ENCODE measurements around the gene SCFD2. TPM values are rescaled to one million over a fixed set of nuclear protein-coding genes. Genes with fewer than 3 reads are reported as not detected.
"Not testable (repeated sequence)": the region's sequence is repeated elsewhere in the genome, so short reads cannot be mapped to it uniquely, and the experiment has no call there.

The SCFD2 gene
- total RNA-seq, 1 experiment from 2014 or later = 13.5 TPM

DNA sequence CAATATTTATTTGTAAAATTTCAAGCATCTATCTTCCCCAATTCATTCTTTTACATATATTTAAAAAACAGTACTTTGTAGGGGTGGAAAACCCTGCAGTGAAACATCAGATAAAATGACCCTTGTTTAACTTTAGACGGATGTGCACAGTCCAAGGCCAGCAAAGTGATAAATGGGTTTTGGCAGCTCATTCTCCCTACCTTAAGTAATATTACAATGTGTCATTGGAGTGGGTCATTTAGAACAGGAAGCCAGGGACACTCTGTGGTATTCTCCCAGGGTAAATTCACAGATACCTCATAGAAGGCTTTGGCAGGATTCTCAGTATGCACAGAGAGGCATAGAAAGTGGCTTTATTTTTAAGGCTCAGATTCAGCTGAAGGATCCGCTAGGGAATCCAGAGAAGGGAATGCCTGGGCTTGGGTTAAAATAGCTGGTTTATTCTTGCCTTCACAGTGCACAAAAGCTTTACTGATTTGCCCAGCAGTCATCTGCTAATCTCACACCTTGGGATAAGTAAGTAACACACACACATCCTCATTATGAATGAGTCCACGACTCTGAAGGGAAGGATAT lies 297.0 kb downstream of the SCFD2 start:
- no peaks in the 10 kb centered on the region for H3K36me3 ChIP-seq (replicated peaks; ENCODE audit: control insufficient read depth, insufficient read depth, low read length)
- no peaks in the 10 kb centered on the region for H3K27me3 ChIP-seq (ENCODE audit: control insufficient read depth, insufficient read depth, low read length)
- no peak for DNase-seq
- H3K4me3 ChIP-seq (ENCODE audit: insufficient read depth, low read depth, low read length) = no peak overlapping the region

DNA sequence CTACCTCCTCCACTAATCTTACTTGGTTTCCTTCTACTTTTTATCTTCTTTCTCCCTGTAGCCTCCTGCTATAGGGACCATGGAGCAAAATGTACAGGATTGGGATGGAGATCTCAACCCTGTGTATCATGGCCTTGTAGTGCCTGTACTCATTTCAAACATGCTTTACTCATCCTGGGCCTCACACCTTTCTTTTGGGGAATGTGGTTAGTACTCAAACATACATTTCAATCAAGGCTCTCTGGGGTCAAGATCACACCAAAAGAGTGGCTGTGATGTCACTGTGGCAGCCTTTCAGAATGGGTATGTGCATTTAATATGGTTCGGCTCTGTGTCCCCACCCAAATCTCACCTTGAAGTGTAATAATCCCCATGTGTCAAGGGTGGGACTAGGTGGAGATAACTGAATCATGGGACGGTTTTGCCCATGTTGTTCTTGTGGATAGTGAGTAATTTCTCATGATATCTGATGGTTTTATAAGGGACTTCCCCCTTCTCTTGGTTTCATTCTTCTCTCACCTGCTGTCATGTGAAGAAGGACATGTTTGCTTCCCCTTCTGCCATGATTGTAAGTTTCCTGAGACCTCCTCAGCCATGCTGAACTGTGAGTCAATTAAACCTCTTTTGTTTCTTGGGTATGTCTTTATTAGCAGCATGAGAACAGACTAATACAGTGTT lies 298.6 kb downstream of the SCFD2 start:
- H3K36me3 ChIP-seq (replicated peaks; ENCODE audit: control insufficient read depth, insufficient read depth, low read length) = no peaks in the 10 kb centered on the region
- no peak overlapping the region for H3K4me3 ChIP-seq (ENCODE audit: insufficient read depth, low read depth, low read length)
- DNase-seq = no peak
- H3K27me3 ChIP-seq (ENCODE audit: control insufficient read depth, insufficient read depth, low read length) = no peaks in the 10 kb centered on the region

GRCh38 chr4:53066155-53066554 lies 299.7 kb downstream of the SCFD2 start:
- DNase-seq = no peak
- Histone ChIP-seq H3K27me3 (ENCODE audit: control insufficient read depth, insufficient read depth, low read length) (no peaks in the 10 kb centered on the region), H3K4me3 (ENCODE audit: insufficient read depth, low read depth, low read length) (no peak overlapping the region), H3K36me3 (replicated peaks; ENCODE audit: control insufficient read depth, insufficient read depth, low read length) (no peaks in the 10 kb centered on the region)

DNA sequence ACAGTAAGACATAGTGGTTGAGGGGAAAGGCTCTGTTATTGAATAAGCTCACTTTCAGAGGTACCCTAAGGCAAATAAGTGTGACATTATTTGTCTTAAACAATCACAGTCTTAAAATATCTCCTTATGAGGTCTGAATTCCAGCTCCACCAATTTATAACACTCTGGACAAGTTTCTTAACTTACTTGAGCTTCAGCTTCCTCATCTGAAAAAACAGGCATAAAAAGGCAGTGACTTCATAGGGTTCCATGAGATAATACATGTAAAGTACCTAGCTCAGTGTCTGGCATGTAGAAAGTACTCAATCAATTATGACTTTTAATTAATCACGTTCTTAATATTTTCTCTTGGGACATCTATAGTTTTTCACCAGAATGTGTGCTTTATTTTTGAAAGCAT lies 301.3 kb downstream of the SCFD2 start:
- Histone ChIP-seq H3K36me3 (replicated peaks; ENCODE audit: control insufficient read depth, insufficient read depth, low read length) (no peaks in the 10 kb centered on the region), H3K27me3 (ENCODE audit: control insufficient read depth, insufficient read depth, low read length) (no peaks in the 10 kb centered on the region)
- DNase-seq = no peak

GRCh38 chr4:53061091-53061850 lies 304.6 kb downstream of the SCFD2 start:
- Histone ChIP-seq H3K27me3 (ENCODE audit: control insufficient read depth, insufficient read depth, low read length) (no peaks in the 10 kb centered on the region), H3K36me3 (replicated peaks; ENCODE audit: control insufficient read depth, insufficient read depth, low read length) (no peaks in the 10 kb centered on the region), H3K4me3 (ENCODE audit: insufficient read depth, low read depth, low read length) (no peak overlapping the region)
- DNase-seq = no peak

More for the DNA sequence above, 301.3 kb downstream of the SCFD2 start:
- H3K4me3 ChIP-seq (ENCODE audit: insufficient read depth, low read depth, low read length) = no peak overlapping the region

- Histone ChIP-seq H3K4me3 (ENCODE audit: insufficient read depth, low read depth, low read length) (no peak overlapping the region), H3K27me3 (ENCODE audit: control insufficient read depth, insufficient read depth, low read length) (no peaks in the 10 kb centered on the region), H3K36me3 (replicated peaks; ENCODE audit: control insufficient read depth, insufficient read depth, low read length) (no peaks in the 10 kb centered on the region)
- no peak for DNase-seq
Measured at GRCh38 chr4:53060278-53060677, 305.6 kb downstream of the SCFD2 start.

- no peak for DNase-seq
- Histone ChIP-seq H3K4me3 (ENCODE audit: insufficient read depth, low read depth, low read length) (no peak overlapping the region), H3K27me3 (ENCODE audit: control insufficient read depth, insufficient read depth, low read length) (no peaks in the 10 kb centered on the region), H3K36me3 (replicated peaks; ENCODE audit: control insufficient read depth, insufficient read depth, low read length) (no peaks in the 10 kb centered on the region)
Measured at GRCh38 chr4:53059871-53060270, 306.0 kb downstream of the SCFD2 start.

- DNase-seq = no peak
- no peaks in the 10 kb centered on the region for H3K27me3 ChIP-seq (ENCODE audit: control insufficient read depth, insufficient read depth, low read length)
- H3K4me3 ChIP-seq (ENCODE audit: insufficient read depth, low read depth, low read length) = no peak overlapping the region
- H3K36me3 ChIP-seq (replicated peaks; ENCODE audit: control insufficient read depth, insufficient read depth, low read length) = no peaks in the 10 kb centered on the region
Measured at GRCh38 chr4:53059256-53059655, 306.6 kb downstream of the SCFD2 start.

DNA sequence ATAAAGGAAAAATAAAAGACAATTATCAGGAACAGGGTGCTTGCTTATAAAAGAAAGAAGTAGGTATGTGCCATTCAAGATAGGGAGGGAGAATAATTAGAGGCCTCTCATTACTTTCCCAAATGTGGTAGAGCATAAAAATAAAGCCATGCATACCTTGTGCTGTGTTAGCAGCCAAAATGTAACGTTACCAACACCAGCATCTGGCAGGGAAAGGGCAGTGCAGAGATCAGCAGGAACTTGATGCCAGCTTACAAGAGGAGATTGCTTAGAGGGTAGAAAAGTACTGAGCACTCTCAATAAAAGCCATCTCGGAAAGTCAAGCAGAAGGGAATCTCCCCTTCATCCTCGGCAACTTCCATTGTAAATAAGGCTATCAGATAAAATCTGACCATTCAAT lies 308.2 kb downstream of the SCFD2 start:
- H3K36me3 ChIP-seq (replicated peaks; ENCODE audit: control insufficient read depth, insufficient read depth, low read length) = no peaks in the 10 kb centered on the region
- no peak overlapping the region for H3K4me3 ChIP-seq (ENCODE audit: insufficient read depth, low read depth, low read length)
- no peaks in the 10 kb centered on the region for H3K27me3 ChIP-seq (ENCODE audit: control insufficient read depth, insufficient read depth, low read length)
- no peak for DNase-seq

GRCh38 chr4:53057108-53057507 lies 308.8 kb downstream of the SCFD2 start:
- H3K27me3 ChIP-seq (ENCODE audit: control insufficient read depth, insufficient read depth, low read length) = not testable (repeated sequence)

DNA sequence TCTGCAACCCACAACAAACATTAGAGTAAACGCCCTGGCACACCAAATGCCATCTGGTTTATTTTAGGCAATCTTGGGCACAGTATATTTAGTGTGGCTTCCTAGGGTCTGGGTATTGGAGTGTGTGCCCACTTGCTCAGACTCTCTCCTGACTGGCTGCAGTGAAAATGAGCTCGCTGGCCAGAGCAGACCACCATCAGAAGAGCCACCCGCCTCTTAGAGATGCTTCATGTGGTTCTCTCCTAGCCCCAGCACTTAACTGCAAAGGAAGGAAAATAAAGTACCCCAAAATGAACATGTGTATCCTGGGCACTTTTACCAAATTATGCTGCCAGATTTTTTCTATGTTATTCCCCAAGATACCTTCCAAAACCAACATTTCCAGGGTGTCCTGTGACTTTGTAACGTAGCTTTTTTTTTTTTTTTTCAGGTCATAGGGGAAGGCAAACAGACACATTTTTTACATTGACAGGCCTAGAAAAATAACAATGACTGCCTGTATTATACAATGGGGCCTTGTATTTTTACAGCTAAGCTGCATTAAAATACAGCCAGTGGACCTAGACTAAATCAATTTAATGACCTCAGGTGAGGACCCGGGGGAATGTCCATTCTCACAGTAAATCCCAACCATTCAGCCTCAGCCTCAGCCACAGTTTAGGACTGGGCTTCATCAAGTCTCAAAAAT lies 310.0 kb downstream of the SCFD2 start:
- Histone ChIP-seq H3K27me3 (ENCODE audit: control insufficient read depth, insufficient read depth, low read length) (no peaks in the 10 kb centered on the region), H3K4me3 (ENCODE audit: insufficient read depth, low read depth, low read length) (no peak overlapping the region), H3K36me3 (replicated peaks; ENCODE audit: control insufficient read depth, insufficient read depth, low read length) (no peaks in the 10 kb centered on the region)
- no peak for DNase-seq

More at GRCh38 chr4:53057108-53057507, 308.8 kb downstream of the SCFD2 start:
- DNase-seq; H3K36me3 ChIP-seq (replicated peaks; ENCODE audit: control insufficient read depth, insufficient read depth, low read length); H3K4me3 ChIP-seq (ENCODE audit: insufficient read depth, low read depth, low read length): not testable (repeated sequence)

DNA sequence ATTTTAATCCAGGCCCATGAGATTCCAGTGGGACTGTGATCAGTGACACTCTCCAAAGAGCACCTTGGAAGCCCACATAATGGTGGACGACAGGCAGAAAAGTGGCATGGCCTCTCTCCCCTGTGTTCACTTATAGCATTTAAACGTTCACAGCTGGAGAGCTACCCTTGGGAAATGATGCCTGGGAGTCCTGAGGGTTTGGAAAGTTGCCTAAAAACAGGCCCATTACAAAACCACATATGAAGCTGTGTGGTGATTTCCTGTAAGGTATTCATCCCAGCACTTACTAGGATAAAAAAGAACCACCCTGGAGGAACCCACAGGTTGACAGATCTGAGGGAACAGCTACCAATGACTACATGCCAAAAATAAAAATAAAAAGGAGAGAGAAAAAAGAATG lies 310.6 kb downstream of the SCFD2 start:
- no peaks in the 10 kb centered on the region for H3K27me3 ChIP-seq (ENCODE audit: control insufficient read depth, insufficient read depth, low read length)
- no peak for DNase-seq
- no peaks in the 10 kb centered on the region for H3K36me3 ChIP-seq (replicated peaks; ENCODE audit: control insufficient read depth, insufficient read depth, low read length)
- no peak overlapping the region for H3K4me3 ChIP-seq (ENCODE audit: insufficient read depth, low read depth, low read length)

DNA sequence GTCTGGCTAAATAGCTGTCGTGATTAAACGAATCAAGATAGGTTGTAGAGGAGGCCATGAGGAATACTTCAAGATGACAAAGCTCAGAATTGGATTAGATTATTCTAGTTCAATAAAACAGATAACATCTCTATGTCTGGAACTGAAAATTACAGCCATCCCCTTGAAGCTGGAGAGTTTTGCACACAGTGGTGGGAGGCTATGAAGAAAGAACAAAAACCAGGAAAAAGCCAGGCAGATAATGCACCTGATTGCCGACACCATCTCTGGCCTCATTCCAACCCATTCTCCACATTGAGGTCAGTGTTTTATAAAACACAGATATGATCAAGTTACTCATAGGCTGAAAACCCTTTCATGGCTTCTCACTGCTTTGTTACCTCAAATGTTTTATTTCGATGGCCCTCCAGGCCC lies 315.5 kb downstream of the SCFD2 start:
- DNase-seq = no peak
- Histone ChIP-seq H3K36me3 (replicated peaks; ENCODE audit: control insufficient read depth, insufficient read depth, low read length) (no peaks in the 10 kb centered on the region), H3K27me3 (ENCODE audit: control insufficient read depth, insufficient read depth, low read length) (no peaks in the 10 kb centered on the region), H3K4me3 (ENCODE audit: insufficient read depth, low read depth, low read length) (no peak overlapping the region)

- DNase-seq = no peak
- no peak overlapping the region for H3K4me3 ChIP-seq (ENCODE audit: insufficient read depth, low read depth, low read length)
- H3K36me3 ChIP-seq (replicated peaks; ENCODE audit: control insufficient read depth, insufficient read depth, low read length) = no peaks in the 10 kb centered on the region
- no peaks in the 10 kb centered on the region for H3K27me3 ChIP-seq (ENCODE audit: control insufficient read depth, insufficient read depth, low read length)
Measured at GRCh38 chr4:53049528-53049927, 316.3 kb downstream of the SCFD2 start.

DNA sequence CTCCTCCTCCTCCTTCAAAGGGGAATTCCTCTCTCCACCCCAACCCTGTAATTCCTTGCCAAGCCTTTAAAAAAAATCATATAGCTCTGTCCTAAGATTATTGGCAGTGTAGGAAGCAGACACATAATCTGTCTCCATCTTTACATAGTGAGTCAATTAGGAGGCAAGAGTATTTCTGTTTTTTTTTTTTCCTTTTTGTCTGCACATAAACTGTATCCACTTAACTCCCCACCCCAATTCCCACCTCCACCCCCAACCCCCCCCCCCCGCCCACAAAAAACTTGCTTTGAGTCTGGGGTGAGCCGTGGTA lies 321.3 kb downstream of the SCFD2 start:
- no peak for DNase-seq
- Histone ChIP-seq H3K27me3 (ENCODE audit: control insufficient read depth, insufficient read depth, low read length) (no peaks in the 10 kb centered on the region), H3K36me3 (replicated peaks; ENCODE audit: control insufficient read depth, insufficient read depth, low read length) (no peaks in the 10 kb centered on the region), H3K4me3 (ENCODE audit: insufficient read depth, low read depth, low read length) (no peak overlapping the region)
